Measurements from ENCODE around the gene ABL1. TPM values are rescaled to one million over a fixed set of nuclear protein-coding genes. Genes with fewer than 3 reads are reported as not detected.
A peak's percentile ranks its signal among the peaks of the same experiment; 100 is the strongest.

Gene ABL1
- total RNA-seq, 2 donors from 2014 or later = 28.1 to 45.2 TPM

DNA sequence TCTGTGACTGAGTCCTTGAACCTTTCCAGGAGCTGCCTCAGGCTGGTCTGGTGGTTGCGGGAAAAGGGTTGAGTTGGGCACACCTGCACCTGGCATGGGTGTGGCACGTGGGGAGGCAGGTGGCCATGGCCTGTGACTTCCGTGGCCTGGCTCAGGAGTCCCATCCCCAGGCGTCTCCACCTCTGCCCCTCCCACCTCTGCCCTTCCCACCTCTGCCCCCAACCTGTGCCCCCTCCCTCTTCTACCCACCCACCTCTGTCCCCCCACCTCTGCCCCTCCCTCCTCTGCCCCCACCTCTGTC, 63.4 kb downstream of the ABL1 start:
- H3K9me3 Mint-ChIP-seq = no peaks in the 10 kb centered on the region
- no peaks in the 10 kb centered on the region for H3K36me3 Mint-ChIP-seq
- ATAC-seq (no peak), DNase-seq (ENCODE audit: low spot score) (no peak)
- no peaks in the 10 kb centered on the region for H3K27me3 Mint-ChIP-seq
- no peak overlapping the region for H3K4me3 Mint-ChIP-seq
- no peaks in the 10 kb centered on the region for H3K4me1 Mint-ChIP-seq (ENCODE audit: low read depth in 2 of 2)
- no peak overlapping the region for H3K27ac Mint-ChIP-seq

DNA sequence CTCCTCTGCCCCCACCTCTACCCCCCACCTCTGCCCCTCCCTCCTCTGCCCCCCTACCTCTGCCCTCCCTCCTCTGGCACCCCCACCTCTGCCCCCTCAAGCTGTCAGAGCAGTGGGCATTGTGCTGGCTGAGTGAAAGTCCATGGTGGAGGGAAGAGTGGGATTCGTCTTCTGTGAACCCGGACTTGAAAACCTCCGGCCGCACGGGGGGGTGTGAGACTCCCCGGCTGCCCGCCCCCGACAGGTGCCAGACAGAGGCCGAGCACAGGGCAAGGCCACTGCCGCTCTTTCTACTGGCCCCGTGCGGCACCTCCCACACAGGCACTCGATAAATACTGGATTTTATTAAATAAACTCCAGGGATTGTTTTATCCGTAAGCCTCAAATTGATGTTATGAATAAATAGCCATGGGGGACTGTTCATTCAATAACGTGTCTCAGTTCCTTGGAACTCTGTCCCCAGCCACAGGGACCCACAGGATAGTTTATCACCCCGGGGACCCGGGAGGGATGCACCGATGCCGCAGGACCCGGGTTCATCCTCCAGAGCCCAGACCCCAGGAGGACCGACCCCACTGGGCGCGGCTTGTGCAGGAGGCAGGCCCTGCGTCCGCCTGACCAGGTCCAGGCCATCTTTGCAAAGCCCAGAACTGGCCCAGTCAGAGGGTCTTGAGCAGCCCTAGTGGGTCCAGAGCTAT, 64.1 kb downstream of the ABL1 start:
- Mint-ChIP-seq H3K36me3 (no peaks in the 10 kb centered on the region), H3K4me1 (ENCODE audit: low read depth in 2 of 2) (no peaks in the 10 kb centered on the region), H3K4me3 (no peak overlapping the region), H3K9me3 (no peaks in the 10 kb centered on the region), H3K27ac (no peak overlapping the region), H3K27me3 (no peaks in the 10 kb centered on the region)
- DNase-seq (ENCODE audit: low spot score) (no peak), ATAC-seq (no peak)

DNA sequence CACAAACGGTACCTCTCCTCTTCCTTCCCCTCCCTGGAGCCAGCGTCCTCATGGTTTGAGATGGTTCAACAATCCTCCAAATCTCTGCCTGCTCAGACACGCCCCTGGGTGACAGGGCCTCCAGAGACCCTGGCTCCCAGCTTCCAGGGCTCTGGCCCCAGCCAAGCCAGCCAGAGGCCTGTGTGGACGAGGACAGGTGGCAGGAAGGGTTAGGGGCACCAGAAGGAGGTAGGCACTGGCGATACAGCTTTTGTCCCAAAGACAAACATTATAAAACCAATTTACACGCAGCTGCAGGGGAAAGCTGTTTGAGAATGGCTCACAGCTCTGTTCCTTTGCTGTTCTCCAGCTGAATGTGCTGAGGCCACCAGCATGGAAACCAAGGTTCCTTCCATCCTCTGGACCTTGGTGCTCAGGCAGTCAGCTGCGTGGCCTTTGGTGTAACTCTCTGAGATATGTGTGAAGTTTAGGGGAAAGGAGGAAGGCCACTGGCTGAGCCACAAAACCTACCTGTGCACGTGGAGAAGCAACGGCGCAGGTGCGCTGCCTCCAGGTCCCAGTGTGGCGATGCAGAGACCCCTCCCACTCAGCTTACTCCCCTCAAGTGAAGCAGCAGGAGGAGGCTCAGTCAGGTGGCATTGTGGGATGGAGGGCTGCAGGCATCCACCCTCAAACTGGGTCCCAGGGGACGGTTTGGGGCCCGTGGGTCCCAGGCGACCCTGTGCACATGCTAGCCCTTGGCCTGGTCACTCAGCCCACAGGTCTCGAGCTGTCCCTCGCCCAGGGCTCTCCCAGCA, 65.8 kb downstream of the ABL1 start:
- no peaks in the 10 kb centered on the region for H3K27me3 Mint-ChIP-seq
- DNase-seq (ENCODE audit: low spot score) = no peak
- no peak overlapping the region for H3K27ac Mint-ChIP-seq
- no peak overlapping the region for H3K4me3 Mint-ChIP-seq
- no peaks in the 10 kb centered on the region for H3K36me3 Mint-ChIP-seq
- no peaks in the 10 kb centered on the region for H3K4me1 Mint-ChIP-seq (ENCODE audit: low read depth in 2 of 2)
- no peak for ATAC-seq
- H3K9me3 Mint-ChIP-seq = no peaks in the 10 kb centered on the region

DNA sequence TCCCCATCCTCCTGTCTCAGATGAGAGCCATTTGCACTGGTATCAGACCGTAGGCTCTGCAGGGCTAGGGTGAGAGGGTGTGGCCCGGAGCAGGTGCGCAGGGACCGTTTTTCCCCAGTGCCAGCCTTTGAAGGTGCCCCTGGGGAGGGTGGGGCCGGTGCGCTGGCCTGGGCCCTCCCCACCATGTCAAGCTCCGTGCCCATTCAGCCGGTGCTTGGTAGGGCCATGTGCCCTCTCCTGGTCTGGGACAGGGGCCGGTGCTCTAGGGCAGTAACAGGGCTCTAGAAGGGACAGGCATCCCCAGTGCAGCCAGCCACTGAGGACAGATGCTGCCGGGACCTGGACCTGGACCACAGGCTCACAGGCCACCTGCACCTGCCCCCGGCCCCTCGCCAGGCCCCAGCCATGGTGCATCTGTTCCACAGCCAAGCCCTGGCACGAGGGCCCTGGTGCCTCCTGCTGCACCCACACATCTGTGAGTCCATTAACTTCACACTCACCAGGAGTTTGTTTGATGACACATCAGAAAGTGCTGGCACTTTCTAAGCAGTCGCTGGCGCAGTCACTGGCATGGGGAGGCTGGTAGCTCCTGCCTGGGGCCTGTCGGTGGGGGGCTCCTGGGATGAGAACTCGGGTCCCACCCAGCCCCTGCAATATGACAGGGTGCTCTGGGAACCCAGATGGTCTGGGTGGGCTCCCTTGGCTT, 66.6 kb downstream of the ABL1 start:
- Mint-ChIP-seq H3K36me3 (no peaks in the 10 kb centered on the region), H3K4me1 (ENCODE audit: low read depth in 2 of 2) (no peaks in the 10 kb centered on the region), H3K4me3 (no peak overlapping the region), H3K9me3 (no peaks in the 10 kb centered on the region), H3K27ac (no peak overlapping the region), H3K27me3 (no peaks in the 10 kb centered on the region)
- ATAC-seq (no peak), DNase-seq (ENCODE audit: low spot score) (no peak)

DNA sequence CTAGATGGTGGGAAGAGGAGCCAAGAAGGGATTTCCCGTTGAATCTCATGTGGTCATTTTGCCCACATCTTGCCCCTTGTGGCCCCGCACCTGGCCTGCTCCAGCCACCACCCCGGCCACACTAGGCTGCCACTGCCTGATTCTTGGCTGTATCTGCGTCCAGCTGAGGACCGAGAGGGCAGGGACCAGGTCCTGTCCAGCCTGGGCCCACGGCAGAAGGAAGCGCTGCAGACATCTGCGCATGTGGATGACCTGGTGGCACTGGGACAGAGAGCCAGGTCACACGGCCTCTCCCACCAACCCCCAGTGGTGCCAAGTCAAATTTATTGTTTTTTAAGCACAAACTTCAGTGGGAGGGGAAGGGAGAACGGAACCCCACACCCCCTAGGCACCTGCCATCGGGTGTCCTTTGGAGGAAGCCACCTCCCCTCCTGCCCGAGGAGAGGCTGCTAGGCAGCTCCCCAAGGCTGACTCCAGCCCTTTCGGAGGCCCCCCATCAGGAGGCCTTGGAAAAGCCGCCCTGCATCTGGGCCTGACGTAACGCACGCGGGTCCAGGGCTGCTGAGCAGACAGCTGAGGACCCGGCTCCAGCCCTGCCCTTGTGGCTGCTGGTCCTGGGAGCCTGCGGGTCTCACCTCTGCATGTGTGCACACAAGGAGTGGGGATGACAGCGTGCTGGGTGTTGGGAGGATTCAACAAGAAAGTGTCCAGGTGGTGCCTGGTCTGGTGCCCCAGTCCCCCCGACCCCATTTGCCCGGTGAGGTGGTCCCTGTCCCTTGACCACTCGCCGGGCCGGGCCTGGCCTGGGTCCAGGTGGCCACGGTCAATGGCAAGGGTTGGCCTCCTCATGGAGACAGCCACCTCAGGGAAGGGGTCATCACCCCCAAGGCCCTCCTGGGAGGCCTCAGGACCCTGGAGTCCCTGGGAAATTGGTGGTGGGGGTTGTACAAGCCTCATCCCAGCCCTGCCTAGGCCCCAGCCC, 67.4 kb downstream of the ABL1 start:
- Mint-ChIP-seq H3K27ac (no peak overlapping the region), H3K27me3 (no peaks in the 10 kb centered on the region), H3K9me3 (no peaks in the 10 kb centered on the region), H3K36me3 (no peaks in the 10 kb centered on the region), H3K4me1 (ENCODE audit: low read depth in 2 of 2) (no peaks in the 10 kb centered on the region), H3K4me3 (no peak overlapping the region)
- ATAC-seq (no peak), DNase-seq (ENCODE audit: low spot score) (no peak)

DNA sequence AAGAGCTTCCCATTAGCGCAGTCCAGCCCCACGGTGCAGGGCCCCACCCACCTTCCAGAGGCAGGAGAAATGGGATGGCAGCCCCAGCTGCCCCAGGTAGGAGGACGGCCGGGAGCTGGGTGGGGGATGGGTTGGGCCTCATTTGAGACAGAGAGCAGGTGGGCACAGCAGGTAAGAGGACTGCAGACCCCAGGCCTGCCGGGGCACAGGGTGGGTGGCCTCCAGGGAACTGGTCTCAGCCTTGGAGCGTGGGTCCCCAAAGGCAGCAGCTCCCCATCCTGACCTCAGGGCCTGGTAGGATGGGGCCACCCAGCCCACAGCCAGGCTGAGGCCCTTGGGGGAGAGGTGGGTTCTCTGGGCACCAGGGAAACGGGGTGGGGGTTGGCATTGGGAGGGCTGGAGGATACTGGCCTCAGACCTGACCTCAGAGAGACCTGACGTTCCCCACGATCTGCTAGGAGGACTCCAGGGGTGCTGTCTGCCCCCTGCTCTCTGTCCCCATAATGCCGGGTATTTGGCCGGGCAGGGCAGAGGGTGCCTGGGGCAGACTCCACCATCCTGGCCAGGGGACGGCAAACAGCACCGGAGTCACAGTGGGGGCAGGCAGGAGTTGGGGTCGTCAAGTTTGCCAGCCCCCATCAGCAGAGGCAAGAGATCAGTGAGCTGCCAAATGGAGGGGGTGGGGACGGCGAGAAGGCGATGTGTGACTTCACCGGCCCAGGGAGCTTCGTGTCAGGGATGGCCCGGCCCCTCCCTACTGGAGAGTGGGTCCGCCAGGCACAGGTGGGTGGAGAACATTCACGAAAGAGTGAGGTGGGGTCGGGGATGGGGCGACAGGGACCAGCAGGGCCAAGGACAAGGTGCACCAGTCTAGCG, 68.4 kb downstream of the ABL1 start:
- no peak overlapping the region for H3K27ac Mint-ChIP-seq

DNA sequence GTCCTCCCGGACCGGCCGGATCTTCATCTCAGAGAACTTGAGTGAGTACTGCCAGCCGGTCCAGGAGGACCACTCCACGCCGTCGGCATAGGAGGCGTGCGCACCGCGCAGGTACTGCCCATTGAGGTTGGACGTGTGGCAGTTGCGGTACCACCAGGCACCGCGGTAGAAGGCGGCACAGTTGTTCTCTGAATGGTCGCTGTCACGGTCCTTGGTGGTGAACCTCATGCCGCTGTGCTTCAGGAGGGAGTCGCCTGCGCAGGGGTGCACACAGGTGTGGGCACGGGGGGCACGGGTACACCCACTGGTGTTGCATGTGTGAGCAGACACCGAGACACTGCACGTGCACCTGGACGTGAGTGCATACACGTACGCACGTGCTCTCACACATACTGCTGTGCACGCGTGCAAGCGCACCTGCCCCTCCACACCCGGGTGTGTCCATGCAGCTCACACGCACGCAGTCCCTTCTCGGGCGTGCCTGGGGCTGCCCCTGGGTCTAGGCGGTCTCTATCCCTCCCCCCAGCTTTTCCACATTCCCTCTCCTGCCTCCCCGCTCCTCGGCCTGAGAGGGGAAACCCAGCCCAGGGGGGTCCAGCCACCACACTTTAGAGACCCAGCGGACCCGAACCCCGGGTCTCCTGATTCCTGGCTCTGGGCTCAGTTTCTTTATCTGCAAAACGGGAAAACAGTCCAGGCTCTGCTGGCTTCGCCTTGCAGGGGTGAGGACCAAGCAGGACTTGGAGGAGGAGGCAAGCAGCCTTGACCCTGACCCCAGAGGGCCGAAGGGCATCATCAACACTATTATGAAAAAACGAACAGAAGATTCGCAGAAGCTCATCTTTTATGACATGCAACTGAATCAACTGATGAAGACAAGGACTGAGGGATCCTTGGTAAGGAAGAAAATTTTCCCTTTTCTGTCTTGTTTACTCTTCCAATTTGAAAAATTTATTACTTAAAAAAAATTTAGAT, 69.3 kb downstream of the ABL1 start:
- no peak for ATAC-seq
- H3K27me3 Mint-ChIP-seq = no peaks in the 10 kb centered on the region
- no peak for DNase-seq (ENCODE audit: low spot score)
- no peaks in the 10 kb centered on the region for H3K9me3 Mint-ChIP-seq
- no peak overlapping the region for H3K27ac Mint-ChIP-seq
- no peaks in the 10 kb centered on the region for H3K4me1 Mint-ChIP-seq (ENCODE audit: low read depth in 2 of 2)
- H3K4me3 Mint-ChIP-seq = no peak overlapping the region
- no peaks in the 10 kb centered on the region for H3K36me3 Mint-ChIP-seq

More for the DNA sequence above, 68.4 kb downstream of the ABL1 start:
- ATAC-seq (peak in 1 of 2 donors; percentile 20), DNase-seq (ENCODE audit: low spot score) (no peak)
- Mint-ChIP-seq H3K36me3 (no peaks in the 10 kb centered on the region), H3K4me1 (ENCODE audit: low read depth in 2 of 2) (no peaks in the 10 kb centered on the region), H3K4me3 (no peak overlapping the region), H3K27me3 (no peaks in the 10 kb centered on the region), H3K9me3 (no peaks in the 10 kb centered on the region)

DNA sequence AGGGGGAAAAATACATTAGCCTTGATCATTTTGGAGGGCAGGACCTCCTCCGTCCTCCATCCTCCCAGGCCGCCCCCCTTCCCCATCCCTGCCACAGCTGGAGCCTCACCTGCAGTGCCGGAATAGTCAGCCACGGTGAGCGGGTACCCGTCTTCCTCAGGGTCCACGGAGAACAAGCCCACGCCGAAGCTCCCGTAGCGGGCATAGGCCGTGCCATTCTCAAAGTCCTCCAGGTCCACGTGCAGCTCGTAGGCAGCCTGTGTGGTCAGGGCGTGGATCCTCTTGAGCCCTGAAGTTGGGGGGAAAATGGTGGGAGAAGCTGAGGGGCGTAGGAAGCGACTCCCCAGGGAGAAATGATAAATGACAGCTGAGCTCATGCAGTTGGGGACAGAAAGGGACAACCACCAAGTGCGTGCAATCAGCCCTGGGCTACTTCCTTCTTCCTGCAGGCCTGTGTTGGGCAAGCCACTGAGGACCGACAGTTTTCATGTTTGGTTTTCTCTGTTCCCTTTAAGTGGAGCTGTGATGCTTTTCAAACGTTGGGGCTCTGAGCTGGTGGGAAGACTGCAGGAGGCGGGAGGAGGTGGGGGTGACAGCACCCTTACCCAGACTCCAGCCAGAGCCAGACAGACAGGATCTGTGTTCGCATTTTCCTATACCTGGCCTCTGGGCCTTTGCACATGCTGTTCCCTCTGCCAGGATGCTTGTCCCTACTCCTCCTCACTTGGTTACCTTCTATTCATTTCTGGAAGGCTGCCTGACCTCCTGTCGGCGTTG, 70.3 kb downstream of the ABL1 start:
- no peak for ATAC-seq
- Mint-ChIP-seq H3K4me3 (no peak overlapping the region), H3K9me3 (no peaks in the 10 kb centered on the region), H3K27ac (no peak overlapping the region), H3K27me3 (no peaks in the 10 kb centered on the region), H3K4me1 (ENCODE audit: low read depth in 2 of 2) (no peaks in the 10 kb centered on the region), H3K36me3 (no peaks in the 10 kb centered on the region)
- DNase-seq (ENCODE audit: low spot score) = no peak

DNA sequence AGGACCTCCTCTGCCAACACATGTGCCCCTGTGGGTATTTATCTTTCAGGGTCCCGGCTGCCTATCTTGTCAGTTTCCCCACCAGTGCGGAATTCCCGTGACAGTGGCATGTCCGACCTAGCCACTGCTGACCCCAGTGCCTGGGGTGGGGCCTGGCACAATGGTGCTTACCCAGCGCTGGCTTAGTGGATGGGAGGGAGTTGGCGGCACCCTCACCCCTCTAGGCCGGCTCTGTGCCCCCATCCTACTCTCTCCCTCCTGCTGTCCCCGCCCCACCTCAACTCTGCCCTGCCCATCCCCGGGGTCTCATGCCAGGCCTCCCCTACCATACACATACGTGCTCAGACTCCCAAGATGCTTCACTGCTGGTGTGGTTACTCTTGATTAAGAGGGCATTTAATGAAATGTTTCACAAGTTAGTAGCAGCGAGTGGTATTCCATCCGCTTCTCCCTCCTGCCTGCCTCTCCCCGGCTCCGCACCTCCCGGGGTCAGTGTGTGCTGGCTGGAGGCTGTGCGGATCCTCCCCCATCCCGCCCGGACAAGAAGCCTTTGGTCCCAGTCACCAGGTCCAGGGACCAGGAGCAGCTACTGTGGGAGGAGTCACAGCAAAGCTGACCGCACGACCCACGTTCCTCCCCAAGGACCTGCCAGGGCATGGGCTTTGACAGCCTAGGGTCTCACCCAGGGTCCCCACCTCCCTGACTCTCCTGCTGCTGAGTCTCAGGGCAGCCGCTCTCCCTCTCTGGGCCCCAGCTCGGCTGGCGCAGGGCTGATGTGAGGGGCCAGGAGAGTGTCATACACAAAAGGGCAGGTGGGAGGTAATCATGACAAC, 71.1 kb downstream of the ABL1 start:
- Mint-ChIP-seq H3K4me3 (no peak overlapping the region), H3K27ac (no peak overlapping the region), H3K9me3 (no peaks in the 10 kb centered on the region), H3K36me3 (no peaks in the 10 kb centered on the region), H3K4me1 (ENCODE audit: low read depth in 2 of 2) (no peaks in the 10 kb centered on the region), H3K27me3 (no peaks in the 10 kb centered on the region)
- ATAC-seq = peak in 1 of 2 donors; percentile 6
- no peak for DNase-seq (ENCODE audit: low spot score)

DNA sequence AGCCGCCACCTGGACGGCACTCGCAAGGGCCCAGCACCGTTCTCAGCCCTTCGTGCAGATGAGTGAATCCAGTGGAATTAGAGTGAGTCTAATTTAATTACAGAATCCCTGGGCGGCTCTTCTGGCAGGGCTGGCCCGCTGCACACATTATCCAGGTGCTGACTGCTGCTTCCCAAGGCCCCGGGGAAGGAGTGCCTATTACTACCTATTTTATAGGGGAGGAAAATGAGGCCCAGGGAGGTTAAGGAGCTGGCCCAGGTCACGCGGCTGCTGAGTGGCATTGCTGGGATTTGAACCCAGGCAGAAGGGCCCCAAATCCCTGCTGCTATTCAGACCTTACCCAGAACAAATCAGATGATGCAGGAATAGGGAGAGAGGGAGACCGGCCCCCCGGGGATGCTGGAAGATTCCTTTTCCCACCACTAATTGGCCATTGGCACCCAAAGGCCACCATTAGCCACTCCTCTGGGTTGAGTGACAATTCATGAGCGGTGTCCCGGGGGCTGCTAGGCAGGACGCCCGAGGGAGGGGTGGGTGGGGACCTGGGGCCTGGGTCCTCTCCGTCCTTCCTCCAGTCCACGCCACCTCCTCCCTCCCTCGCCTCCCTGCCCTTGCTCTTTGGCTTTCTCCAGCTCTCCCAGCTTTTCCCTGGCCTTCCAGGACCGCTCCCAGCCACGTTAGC, 71.8 kb downstream of the ABL1 start:
- H3K4me1 Mint-ChIP-seq (ENCODE audit: low read depth in 2 of 2) = no peaks in the 10 kb centered on the region
- H3K9me3 Mint-ChIP-seq = no peaks in the 10 kb centered on the region
- ATAC-seq (no peak), DNase-seq (ENCODE audit: low spot score) (no peak)
- no peaks in the 10 kb centered on the region for H3K36me3 Mint-ChIP-seq
- no peak overlapping the region for H3K27ac Mint-ChIP-seq
- no peak overlapping the region for H3K4me3 Mint-ChIP-seq
- no peaks in the 10 kb centered on the region for H3K27me3 Mint-ChIP-seq

Data from natural killer cell treated with Interleukin-12 subunit alpha and Interleukin-12 subunit beta and Interleukin-15 and Interleukin-18, amount 100 ng/mL, for 72 hours (primary cell).